ENCODE measurements around the gene PRKCE.

Gene PRKCE

DNA sequence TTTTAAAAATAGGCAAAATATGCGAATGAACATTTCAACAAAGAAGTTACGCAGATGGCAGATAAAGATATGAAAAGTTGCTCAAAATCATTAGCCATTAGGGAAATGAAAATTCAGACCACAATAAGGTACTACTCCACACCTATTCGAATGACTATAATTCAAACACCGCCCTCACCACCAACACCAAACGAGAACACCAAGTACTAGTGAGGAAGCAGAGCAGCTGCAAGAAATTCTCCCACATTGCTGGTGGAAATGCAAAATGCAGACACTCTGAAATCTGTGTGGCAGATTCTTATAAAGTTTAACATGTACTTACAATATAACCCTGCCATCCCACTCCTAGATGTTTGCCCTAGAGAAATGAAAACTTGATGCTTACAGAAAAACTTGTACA, 17.3 kb upstream of the PRKCE start:
- DNase-seq (ENCODE audit: low spot score), result no peak
- TF ChIP-seq, protein P1, sequence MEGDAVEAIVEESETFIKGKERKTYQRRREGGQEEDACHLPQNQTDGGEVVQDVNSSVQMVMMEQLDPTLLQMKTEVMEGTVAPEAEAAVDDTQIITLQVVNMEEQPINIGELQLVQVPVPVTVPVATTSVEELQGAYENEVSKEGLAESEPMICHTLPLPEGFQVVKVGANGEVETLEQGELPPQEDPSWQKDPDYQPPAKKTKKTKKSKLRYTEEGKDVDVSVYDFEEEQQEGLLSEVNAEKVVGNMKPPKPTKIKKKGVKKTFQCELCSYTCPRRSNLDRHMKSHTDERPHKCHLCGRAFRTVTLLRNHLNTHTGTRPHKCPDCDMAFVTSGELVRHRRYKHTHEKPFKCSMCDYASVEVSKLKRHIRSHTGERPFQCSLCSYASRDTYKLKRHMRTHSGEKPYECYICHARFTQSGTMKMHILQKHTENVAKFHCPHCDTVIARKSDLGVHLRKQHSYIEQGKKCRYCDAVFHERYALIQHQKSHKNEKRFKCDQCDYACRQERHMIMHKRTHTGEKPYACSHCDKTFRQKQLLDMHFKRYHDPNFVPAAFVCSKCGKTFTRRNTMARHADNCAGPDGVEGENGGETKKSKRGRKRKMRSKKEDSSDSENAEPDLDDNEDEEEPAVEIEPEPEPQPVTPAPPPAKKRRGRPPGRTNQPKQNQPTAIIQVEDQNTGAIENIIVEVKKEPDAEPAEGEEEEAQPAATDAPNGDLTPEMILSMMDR (IDR thresholded peaks at IDR 0.05; ENCODE audit: extremely low read depth, missing control alignments), result no peak

DNA sequence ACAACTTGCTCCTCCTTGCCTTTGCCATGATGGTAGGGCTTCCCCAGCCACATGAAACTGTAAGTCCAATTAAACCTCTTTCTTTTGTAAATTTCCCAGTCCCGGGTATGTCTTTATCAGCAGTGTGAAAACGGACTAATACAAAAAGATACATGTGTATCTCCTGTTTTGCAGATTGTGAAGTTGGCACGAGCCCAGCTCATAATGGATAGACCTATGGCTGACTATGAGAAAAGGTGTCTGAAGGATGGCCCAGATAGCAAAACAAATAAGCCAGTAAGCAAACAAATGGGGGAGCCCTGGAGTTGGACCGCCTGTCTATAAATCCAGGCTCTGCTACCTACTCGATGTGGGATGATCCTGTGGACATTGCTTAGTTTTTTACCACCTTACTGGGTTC, 15.5 kb upstream of the PRKCE start:
- TF ChIP-seq, protein P1 (IDR thresholded peaks at IDR 0.05; ENCODE audit: extremely low read depth, missing control alignments), result no peak
- no peak for DNase-seq (ENCODE audit: low spot score)

DNA sequence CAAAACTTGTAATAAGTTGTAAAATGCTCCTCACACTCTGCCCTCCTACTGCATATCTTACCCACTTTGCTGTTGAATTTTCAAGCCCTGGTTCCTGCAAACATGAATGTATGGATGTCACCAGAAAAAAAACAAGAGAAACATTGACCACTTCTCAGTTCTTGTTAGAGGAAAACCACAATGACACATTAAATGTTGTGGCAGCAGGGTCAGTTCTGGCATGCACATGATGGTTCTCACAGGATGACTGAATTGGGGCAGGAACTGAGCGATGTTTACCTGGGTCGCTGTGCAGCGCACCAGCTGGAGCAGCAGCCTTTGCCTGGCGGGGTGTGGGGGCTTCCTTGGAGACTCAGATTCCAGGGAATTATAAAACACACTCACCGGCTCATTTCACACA, 14.0 kb upstream of the PRKCE start:
- TF ChIP-seq, protein P1 (IDR thresholded peaks at IDR 0.05; ENCODE audit: extremely low read depth, missing control alignments), result no peak
- no peak for DNase-seq (ENCODE audit: low spot score)

DNA sequence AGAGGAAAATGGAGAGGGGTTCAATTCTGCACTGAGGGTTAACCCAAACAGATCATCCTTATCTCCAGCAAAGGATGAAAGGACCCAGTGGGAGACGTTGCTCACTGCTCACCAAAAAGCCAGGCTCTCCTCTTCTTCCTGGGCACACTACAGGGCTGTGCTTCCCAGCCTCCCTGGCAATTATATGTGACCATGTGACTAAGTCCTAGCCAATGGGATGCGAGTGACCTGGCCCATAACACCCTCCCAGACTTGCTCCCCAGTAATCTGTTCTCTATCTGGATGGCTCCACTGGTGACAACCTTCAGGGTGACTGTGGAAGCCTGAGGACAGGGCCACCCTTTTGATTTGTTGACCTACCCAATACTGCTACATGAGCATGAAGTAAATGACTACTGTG, 10.9 kb upstream of the PRKCE start:
- TF ChIP-seq, protein P1 (IDR thresholded peaks at IDR 0.05; ENCODE audit: extremely low read depth, missing control alignments), result no peak
- no peak for DNase-seq (ENCODE audit: low spot score)

DNA sequence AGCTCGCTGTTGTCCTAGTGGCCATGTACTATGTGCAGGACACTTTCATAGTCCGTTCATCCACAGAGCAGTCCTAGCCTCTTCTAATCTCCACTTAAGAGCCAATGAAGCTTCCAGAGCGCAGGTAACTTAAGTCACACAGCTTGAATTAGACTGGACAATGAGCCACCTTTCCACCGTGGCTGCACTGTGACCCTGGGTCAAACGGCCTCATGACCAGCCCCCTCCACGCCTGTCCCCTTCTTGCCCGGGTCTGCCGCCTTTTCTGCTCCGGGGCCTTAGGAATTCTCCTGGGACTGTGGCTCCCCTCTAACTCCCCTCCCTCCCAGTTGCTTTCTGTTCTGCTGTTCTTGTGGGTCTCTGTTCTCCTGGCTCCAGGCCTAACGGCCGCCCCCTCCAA, 8.4 kb upstream of the PRKCE start:
- DNase-seq (ENCODE audit: low spot score), result no peak
- TF ChIP-seq, protein P1 (IDR thresholded peaks at IDR 0.05; ENCODE audit: extremely low read depth, missing control alignments), result no peak

DNA sequence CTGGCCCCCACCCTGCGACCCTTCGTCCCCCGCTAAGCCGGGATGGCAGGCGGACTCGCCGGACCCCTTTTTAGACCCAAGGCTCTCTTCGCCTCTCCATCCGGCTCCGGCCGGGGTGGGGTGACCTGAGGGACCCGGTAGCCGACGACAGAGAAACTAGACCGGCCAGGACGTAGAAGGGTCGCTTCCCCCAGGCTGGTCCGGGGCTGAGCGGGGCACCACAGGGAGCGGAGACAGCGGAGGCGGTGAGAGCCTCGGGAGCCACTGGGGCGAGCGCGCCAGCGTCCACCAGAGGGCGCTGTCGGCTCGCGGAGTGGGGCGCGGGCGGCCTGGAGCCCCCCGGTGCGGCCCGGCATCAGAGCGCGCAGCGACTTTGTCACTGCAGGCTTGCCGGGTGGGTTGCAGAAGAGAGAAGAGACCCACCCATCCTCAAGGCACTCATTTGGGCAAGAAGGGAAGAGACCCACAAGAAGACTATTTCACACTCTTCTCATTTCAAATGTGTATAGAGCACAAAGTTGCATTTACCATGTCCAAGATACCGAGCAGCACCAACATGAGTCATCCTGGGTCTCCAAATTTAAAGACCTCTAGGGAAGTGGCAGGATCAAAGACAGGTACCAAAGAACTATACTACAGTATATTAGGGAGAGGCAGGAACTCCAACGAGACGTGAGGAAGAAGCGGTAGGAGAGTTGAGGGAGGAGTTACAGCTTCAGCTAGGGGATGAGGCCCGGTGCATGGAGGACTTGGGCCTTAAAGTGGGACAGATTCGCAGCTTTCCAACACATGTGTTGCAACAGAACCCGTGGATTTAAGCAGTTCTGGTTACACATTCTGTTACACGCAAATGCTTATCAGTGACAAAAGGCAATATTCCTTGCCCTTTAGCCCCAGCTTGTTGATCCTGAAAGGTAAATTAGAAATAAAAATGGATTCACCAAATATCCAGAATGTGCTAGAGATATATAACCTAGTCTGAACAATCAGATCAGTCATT, 7.6 kb upstream of the PRKCE start:
- TF ChIP-seq, protein P1 (IDR thresholded peaks at IDR 0.05; ENCODE audit: extremely low read depth, missing control alignments), result peak; percentile 98

DNA sequence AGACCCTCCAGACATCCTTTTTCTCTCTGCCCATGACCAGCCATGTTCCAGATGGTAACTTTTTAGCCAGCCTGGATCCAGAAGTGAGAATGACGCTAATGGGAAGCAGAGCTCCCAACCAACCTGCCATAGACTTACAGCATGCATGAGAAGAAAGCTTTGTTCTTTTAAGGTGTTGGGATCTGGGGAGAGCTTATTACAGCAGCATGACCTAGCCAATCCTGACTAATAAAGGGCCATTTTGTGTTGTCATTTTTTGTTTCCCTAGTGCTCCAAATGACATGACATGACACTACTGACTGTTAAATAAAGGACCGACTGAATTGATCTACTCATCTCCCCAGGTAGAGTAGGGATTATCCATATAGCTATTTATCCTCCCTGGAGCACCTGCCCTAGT, 5.2 kb upstream of the PRKCE start:
- no peak for DNase-seq (ENCODE audit: low spot score)
- TF ChIP-seq, protein P1 (IDR thresholded peaks at IDR 0.05; ENCODE audit: extremely low read depth, missing control alignments), result no peak

More for the DNA sequence above, 7.6 kb upstream of the PRKCE start:
- DNase-seq (ENCODE audit: low spot score), result peak; percentile 91

Data from GM20000 (cell line).